Fibroblast of skin of right biceps (primary cell): ENCODE measurements around the gene HSPG2.
"Not testable (repeated sequence)": the region's sequence is repeated elsewhere in the genome, so short reads cannot be mapped to it uniquely, and the experiment has no call there.

Source experiments
- DNase-seq: peaks from one replicate; pipeline ENCODE4 v3.0.0-alpha.2; 2013

HSPG2 gene

DNA sequence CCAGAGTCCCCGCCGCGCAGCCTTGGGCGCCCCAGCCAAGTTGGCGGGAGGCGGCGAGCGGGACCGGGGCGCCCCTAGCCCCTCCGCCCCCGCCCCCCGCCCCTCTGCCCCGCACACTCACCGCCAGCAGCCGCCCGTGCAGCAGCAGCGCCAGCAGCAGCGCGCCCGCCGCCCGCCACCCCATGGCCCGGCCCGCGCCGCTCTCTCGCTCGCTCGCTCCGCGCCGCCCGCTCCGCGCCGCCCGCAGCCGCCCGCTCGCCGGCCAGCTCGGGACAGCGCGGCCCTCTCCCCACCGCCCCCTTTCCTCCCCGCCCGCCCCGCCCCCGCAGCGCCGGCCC lies at the start of gene HSPG2:
Gene HSPG2 (minus strand): TSS at position 277 of the 338 bp plus-strand sequence. CDS start 93 bp downstream, at position 184.
- DNase-seq: no peak

GRCh38 chr1:21986386-21986785 lies 49.3 kb upstream of the HSPG2 start:
- not testable (repeated sequence) for DNase-seq

GRCh38 chr1:21985893-21986292 lies 48.8 kb upstream of the HSPG2 start:
- DNase-seq: not testable (repeated sequence)

DNA sequence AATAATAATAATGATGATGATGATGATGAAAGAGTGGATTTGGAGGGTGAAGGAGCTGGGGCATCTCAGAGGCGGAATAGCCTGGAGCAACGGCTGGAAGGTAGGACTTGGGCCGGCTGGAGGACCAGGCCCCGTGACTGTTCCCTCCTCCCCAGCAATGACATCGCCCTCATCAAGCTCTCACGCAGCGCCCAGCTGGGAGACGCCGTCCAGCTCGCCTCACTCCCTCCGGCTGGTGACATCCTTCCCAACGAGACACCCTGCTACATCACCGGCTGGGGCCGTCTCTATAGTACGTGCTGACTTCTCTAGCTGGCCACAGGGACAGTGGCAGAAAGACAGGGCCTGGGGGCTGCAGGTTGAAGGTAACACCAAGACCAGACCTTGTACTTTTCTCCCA lies 46.4 kb upstream of the HSPG2 start:
- not testable (repeated sequence) for DNase-seq

GRCh38 chr1:21982122-21982521 lies 45.0 kb upstream of the HSPG2 start:
- not testable (repeated sequence) for DNase-seq

DNA sequence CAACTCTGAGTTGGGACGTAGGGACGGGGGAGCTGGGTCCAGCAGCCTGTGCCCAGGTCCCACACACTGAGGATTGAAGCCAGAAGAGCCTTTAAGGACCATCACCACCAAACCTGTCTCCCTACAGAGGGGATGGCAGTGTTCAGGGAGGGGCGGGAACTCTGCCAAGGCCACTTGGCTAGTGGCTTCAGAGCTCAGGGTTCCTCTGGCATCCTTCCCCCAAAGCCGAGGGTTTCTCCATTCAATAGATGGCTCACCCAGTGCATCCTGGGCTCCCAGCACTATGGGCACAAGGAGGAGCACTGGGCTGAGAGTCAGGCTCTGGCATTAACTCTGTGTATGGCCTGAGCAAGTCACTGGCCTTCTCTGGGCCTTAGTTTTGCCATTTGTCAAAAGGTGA lies 44.1 kb upstream of the HSPG2 start:
- not testable (repeated sequence) for DNase-seq

- DNase-seq: not testable (repeated sequence)
Observed at GRCh38 chr1:21980515-21981220, 43.6 kb upstream of the HSPG2 start.

- DNase-seq: not testable (repeated sequence)
Observed at GRCh38 chr1:21978209-21978608, 41.1 kb upstream of the HSPG2 start.

DNA sequence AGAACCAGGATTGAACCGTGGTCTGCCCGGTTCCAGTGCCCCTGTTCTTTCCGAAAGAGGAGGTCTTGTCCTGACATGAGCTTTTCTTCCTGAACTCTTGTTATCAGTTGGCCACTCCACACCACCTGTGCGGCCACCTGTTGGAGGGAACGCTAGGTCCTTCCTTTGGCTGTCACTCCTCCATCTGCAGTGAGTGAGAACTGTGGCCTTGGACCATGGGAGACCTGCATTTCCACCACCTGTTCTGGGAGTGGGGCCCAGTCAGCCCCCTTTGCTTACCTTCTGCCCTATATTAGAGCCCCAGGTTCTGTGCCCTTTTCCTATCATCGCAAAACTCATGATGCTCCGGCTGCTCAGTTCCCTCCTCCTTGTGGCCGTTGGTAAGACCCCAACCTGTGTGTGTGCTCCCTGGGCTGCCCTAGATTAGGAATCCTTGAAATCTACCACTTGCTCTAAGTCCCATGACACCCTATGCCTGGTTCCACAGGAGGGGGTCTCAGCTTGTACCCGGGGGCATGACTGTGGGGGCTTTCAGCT lies 39.7 kb upstream of the HSPG2 start, which contains the start of gene CELA3B:
Gene CELA3B (plus strand): TSS at position 320 of the 537 bp plus-strand sequence. CDS start 18 bp downstream, at position 338.
- not testable (repeated sequence) for DNase-seq

- DNase-seq: not testable (repeated sequence)
Observed at GRCh38 chr1:21975296-21975695, 38.2 kb upstream of the HSPG2 start.

DNA sequence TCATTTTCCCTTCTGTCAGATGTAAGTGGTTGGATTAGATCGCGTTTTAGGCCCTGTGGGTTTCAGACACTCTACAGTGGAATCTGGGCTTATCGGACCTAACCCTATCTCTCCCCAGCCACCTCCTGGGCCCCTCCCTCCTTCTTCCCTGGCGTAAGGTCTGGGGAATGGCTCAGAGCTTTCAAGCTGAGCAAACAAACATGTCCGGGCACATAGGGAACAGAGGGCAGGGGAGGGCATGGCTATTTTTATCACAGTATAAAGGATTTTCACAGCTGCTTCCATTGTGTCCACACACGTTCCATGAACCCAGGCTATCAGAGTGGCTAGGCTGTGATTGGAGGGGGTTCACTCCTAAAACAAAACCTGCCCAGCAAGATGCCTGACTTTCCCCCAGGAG lies 37.6 kb upstream of the HSPG2 start:
- DNase-seq: not testable (repeated sequence)

GRCh38 chr1:21973948-21974347 lies 36.8 kb upstream of the HSPG2 start:
- DNase-seq: not testable (repeated sequence)

GRCh38 chr1:21972973-21973441 lies 35.9 kb upstream of the HSPG2 start:
- DNase-seq: not testable (repeated sequence)

DNA sequence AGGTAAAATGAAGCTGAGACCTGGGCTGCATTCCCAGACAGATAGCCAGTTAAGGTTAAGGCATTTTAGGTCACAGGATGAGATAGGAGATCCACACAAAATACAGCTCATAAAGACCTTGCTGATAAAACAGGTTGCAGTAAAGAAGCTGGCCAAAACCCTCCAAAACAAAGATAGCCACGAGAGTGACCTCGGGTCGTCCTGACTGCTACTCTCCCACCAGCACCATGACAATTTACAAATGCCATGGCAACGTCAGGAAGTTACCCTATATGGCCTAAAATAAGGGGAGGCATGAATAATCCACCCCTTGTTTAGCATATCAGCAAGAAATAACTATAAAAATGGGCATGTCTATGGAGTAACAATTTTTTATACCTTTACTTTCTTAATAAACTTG lies 33.4 kb upstream of the HSPG2 start:
- not testable (repeated sequence) for DNase-seq

GRCh38 chr1:21969066-21969465 lies 32.0 kb upstream of the HSPG2 start:
- not testable (repeated sequence) for DNase-seq

GRCh38 chr1:21967216-21967615 lies 30.1 kb upstream of the HSPG2 start:
- not testable (repeated sequence) for DNase-seq

- peak; percentile 82 for DNase-seq
Observed at GRCh38 chr1:21966247-21967000, 29.3 kb upstream of the HSPG2 start.

DNA sequence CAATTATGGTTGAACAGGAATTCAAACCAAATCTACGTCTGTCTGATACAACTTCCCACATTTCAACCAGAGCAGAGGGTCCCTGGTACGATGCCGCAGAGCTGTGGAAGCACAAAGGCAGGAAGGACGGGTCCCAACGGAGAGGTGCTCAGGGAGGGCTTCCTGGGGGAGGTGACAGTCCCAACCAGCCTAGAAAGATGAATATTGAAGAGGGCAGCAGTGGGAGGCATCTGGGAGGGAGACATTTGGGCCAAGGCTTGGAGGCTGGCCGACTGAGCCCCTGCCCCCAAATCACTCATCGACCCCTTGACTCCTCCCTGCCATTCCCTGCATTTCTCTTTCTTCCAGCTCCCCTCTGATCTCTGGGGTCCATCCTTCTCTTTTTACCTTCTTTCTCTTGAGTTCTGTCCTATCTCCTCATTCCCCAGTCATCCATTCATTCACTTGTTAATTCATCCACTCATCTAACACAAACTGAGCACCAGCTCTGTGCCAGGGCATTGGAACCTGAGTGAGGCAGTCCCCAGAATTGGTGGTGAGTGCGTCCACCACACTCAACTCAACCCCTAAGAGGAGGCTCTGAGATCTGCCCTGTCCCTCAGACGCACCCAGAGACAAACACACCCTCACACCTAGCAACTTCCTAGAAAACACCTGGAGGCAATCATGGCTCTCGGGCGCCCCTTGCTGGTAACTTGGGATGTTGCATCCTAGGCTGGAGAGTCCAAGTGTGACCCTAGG lies 26.5 kb upstream of the HSPG2 start:
- peak; percentile 63 for DNase-seq

GRCh38 chr1:21961799-21962198 lies 24.7 kb upstream of the HSPG2 start:
- no peak for DNase-seq

- DNase-seq: no peak
Observed at GRCh38 chr1:21961337-21961736, 24.2 kb upstream of the HSPG2 start.

- DNase-seq: peak; percentile 49
Observed at GRCh38 chr1:21956720-21957552, 19.8 kb upstream of the HSPG2 start.
